ENCODE measurements around the gene IFI27. TPM values are rescaled to one million over a fixed set of nuclear protein-coding genes. Genes with fewer than 3 reads are reported as not detected.
A peak's percentile ranks its signal among the peaks of the same experiment; 100 is the strongest.

The IFI27 gene
- total RNA-seq, 1 donor from 2014 or later = not detected

GRCh38 chr14:94089479-94089878, 21.1 kb upstream of the IFI27 start:
- no peak overlapping the region for H3K4me3 ChIP-seq (ENCODE audit: low read depth, low read length)
- TF ChIP-seq CTCF (conservative IDR thresholded peaks at IDR 0.05; ENCODE audit: low read depth, low read length) = no peak
- DNase-seq (ENCODE audit: low read depth) = no peak

GRCh38 chr14:94093418-94093817, 17.1 kb upstream of the IFI27 start:
- DNase-seq (ENCODE audit: low read depth) = no peak
- TF ChIP-seq CTCF (conservative IDR thresholded peaks at IDR 0.05; ENCODE audit: low read depth, low read length) = no peak
- H3K4me3 ChIP-seq (ENCODE audit: low read depth, low read length) = no peak overlapping the region

GRCh38 chr14:94097091-94097490, 13.4 kb upstream of the IFI27 start:
- no peak for TF ChIP-seq CTCF (conservative IDR thresholded peaks at IDR 0.05; ENCODE audit: low read depth, low read length)
- H3K4me3 ChIP-seq (ENCODE audit: low read depth, low read length) = no peak overlapping the region
- no peak for DNase-seq (ENCODE audit: low read depth)

GRCh38 chr14:94098326-94098992, 12.1 kb upstream of the IFI27 start:
- DNase-seq (ENCODE audit: low read depth) = no peak
- H3K4me3 ChIP-seq (ENCODE audit: low read depth, low read length) = no peak overlapping the region
- TF ChIP-seq CTCF (conservative IDR thresholded peaks at IDR 0.05; ENCODE audit: low read depth, low read length) = no peak

GRCh38 chr14:94099006-94099405, 11.5 kb upstream of the IFI27 start:
- no peak for DNase-seq (ENCODE audit: low read depth)
- no peak for TF ChIP-seq CTCF (conservative IDR thresholded peaks at IDR 0.05; ENCODE audit: low read depth, low read length)

GRCh38 chr14:94100847-94101246, 9.7 kb upstream of the IFI27 start:
- H3K4me3 ChIP-seq (ENCODE audit: low read depth, low read length) = no peak overlapping the region
- peak; percentile 48 for DNase-seq (ENCODE audit: low read depth)
- TF ChIP-seq CTCF (conservative IDR thresholded peaks at IDR 0.05; ENCODE audit: low read depth, low read length) = no peak

More at GRCh38 chr14:94099006-94099405, 11.5 kb upstream of the IFI27 start:
- H3K4me3 ChIP-seq (ENCODE audit: low read depth, low read length) = no peak overlapping the region

GRCh38 chr14:94101748-94102147, 8.8 kb upstream of the IFI27 start:
- no peak overlapping the region for H3K4me3 ChIP-seq (ENCODE audit: low read depth, low read length)
- no peak for DNase-seq (ENCODE audit: low read depth)
- TF ChIP-seq CTCF (conservative IDR thresholded peaks at IDR 0.05; ENCODE audit: low read depth, low read length) = no peak

All from epithelial cell of proximal tubule (primary cell).